ENCODE data around the gene SPINT3.

DNA sequence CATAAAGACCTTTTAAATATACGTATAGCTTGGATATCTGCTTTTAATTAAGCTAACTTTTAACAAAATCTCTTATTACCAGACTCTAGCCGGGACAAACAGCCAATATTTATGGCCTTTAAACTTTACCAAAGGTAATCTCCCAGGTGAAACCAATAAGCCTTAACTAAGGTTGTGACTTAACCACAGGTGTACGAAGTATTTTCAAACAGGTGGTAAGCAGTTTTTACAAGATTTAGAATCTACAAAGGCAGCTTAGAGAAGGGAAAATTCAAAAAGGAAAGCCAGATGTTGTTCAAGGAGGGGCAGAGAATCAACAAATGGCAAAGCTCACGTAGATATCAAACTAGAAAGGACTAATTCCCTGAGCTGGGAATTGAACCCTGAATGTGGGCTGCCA, 30.0 kb downstream of the SPINT3 start:
- no peak for TF ChIP-seq EZH2 (IDR thresholded peaks at IDR 0.05; ENCODE audit: insufficient read depth, low read length)
- TF ChIP-seq, protein P1, sequence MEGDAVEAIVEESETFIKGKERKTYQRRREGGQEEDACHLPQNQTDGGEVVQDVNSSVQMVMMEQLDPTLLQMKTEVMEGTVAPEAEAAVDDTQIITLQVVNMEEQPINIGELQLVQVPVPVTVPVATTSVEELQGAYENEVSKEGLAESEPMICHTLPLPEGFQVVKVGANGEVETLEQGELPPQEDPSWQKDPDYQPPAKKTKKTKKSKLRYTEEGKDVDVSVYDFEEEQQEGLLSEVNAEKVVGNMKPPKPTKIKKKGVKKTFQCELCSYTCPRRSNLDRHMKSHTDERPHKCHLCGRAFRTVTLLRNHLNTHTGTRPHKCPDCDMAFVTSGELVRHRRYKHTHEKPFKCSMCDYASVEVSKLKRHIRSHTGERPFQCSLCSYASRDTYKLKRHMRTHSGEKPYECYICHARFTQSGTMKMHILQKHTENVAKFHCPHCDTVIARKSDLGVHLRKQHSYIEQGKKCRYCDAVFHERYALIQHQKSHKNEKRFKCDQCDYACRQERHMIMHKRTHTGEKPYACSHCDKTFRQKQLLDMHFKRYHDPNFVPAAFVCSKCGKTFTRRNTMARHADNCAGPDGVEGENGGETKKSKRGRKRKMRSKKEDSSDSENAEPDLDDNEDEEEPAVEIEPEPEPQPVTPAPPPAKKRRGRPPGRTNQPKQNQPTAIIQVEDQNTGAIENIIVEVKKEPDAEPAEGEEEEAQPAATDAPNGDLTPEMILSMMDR (IDR thresholded peaks at IDR 0.05; ENCODE audit: insufficient read depth, low read depth, low read length), result no peak
